Epithelial cell of proximal tubule (primary cell): ENCODE results near the gene TRABD2B. TPM values are rescaled to one million over a fixed set of nuclear protein-coding genes. Genes with fewer than 3 reads are reported as not detected.

Source experiments
- DNase-seq: peaks from one replicate; pipeline ENCODE4 v3.0.0-alpha.2; 2011; ENCODE audit warnings: low read depth
- H3K4me3 ChIP-seq: 2 replicates; pipeline ENCODE4 v1.5.1; 2011; ENCODE audit warnings: low read depth, mild to moderate bottlenecking, low read length
- total RNA-seq: library from RNA; depleted of rRNA; stranded (reverse); fragments of >200 nt; gene quantifications from 2 replicates; pipeline ENCODE4 v1.2.3, GENCODE V29; 2015
- TF ChIP-seq, protein P1 (sequence below): conservative IDR thresholded peaks from 2 replicates; pipeline ENCODE4 v1.5.1; 2012; ENCODE audit warnings: low read depth, mild to moderate bottlenecking, low read length

The TRABD2B gene
- total RNA-seq, 1 donor from 2014 or later: 0.46 TPM

DNA sequence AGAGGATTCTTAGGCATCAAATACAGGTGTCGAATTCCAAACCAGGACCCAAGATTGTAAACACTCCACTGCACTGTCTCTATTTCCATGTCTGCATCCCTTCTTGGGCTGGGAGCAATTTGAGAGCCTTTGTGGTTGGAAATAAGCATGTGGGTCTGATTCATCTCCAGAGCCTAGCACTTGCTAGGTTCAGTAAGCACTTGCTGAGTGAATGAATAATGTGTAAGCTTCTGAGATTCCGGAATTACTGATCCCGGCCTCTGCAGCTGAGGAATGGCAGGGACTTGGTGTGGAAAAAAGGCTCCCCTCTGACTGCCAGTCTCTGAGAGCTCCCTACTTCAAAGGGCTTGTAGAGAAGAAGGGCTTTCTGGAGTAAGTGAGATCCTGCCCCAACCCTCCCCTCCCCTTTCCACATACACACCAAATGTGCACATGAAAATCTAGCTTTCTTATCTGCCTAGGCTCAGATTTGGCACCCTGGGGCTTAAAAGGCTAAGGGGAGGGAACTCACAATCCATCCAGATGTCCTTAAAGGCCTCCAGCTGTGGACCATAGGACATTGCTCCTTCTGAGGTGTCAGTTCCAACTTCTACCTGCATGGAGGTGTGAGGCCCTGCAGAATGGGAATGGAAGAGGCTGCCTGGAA, 39.6 kb upstream of the TRABD2B start:
- peak overlapping the region; percentile 6 for H3K4me3 ChIP-seq
- DNase-seq: peak; percentile 97
- TF ChIP-seq, protein P1, sequence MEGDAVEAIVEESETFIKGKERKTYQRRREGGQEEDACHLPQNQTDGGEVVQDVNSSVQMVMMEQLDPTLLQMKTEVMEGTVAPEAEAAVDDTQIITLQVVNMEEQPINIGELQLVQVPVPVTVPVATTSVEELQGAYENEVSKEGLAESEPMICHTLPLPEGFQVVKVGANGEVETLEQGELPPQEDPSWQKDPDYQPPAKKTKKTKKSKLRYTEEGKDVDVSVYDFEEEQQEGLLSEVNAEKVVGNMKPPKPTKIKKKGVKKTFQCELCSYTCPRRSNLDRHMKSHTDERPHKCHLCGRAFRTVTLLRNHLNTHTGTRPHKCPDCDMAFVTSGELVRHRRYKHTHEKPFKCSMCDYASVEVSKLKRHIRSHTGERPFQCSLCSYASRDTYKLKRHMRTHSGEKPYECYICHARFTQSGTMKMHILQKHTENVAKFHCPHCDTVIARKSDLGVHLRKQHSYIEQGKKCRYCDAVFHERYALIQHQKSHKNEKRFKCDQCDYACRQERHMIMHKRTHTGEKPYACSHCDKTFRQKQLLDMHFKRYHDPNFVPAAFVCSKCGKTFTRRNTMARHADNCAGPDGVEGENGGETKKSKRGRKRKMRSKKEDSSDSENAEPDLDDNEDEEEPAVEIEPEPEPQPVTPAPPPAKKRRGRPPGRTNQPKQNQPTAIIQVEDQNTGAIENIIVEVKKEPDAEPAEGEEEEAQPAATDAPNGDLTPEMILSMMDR: no peak

DNA sequence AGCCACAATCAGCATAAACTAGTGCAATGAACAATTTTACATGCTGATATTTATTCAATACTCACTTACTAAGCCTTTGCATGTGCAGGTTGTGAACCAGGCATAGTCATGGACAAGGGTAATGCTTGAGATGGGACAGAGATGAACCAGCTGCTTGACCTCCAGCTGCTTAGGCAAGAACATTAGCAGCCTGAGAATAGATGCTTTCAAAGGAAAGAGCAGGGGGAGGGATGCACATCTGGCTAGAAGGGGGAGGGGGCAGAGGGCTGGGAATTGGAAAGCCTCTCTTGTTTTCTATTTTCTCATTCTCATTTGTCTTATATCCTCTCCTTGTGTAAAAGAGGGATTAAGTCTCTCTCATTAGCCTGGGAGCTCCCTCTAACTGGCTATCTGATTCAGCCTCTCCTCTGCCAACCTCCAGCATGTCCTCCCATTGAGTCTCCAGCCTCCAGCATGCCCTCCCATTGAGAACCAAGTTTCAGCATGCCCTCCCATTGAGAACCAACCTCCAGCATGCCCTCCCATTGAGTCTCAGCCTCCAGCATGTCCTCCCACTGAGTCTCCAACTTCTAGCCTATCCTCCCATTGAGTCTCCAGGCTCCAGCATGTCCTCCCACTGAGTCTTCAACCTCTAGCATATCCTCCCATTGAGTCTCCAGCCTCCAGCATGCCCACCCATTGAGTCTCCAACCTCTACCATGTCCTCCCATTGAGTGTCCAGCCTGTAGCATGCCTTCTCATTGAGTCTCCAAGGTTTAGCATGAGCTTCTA, 38.4 kb upstream of the TRABD2B start:
- no peak for DNase-seq
- TF ChIP-seq, protein P1: no peak
- no peak overlapping the region for H3K4me3 ChIP-seq

DNA sequence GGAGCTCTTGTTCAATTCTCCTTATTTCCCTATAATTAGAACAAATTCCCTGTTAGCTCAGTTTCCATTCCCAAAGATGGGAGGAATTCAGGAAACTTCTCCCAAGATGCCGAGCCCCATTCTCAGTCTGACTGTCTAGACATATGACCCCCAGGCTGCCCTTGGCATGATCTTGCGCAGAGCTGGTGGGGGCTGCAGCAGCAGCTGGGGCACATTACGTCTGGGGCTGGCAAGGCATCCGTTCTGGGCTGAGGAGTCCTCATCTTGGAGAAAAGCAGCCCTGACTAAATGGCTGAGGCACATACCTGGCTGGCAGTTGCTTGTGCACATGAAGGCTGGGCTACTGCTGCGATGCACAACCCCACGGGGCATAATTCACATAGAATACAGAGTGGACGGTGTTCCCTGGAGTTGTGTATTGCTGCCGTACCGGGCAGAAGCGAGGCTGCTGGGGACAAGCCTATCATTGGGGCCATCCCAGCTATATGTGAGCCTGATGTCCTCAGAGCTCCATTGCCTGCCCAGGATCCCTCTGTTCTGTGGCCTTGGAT, 36.4 kb upstream of the TRABD2B start:
- no peak overlapping the region for H3K4me3 ChIP-seq
- DNase-seq: no peak
- TF ChIP-seq, protein P1: no peak

DNA sequence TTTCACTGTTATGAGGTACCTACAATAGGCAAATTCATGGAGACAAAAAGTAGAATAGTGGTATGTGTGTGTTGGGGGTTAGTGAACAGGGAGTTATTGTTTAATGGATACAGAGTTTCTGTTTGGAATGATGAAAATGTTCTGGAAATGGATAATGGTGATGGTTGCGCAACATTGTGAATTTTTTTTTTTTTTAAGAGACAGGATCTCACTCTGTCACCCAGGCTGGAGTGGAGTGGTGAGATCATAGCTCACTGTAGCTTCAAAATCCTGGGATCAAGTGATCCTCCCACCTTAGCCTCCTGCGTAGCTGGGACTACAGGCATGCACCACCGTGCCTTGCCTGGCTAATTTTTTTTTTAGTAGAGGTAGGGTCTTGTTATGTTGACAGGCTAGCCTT, 34.5 kb upstream of the TRABD2B start:
- no peak overlapping the region for H3K4me3 ChIP-seq
- TF ChIP-seq, protein P1: no peak
- DNase-seq: peak; percentile 66

DNA sequence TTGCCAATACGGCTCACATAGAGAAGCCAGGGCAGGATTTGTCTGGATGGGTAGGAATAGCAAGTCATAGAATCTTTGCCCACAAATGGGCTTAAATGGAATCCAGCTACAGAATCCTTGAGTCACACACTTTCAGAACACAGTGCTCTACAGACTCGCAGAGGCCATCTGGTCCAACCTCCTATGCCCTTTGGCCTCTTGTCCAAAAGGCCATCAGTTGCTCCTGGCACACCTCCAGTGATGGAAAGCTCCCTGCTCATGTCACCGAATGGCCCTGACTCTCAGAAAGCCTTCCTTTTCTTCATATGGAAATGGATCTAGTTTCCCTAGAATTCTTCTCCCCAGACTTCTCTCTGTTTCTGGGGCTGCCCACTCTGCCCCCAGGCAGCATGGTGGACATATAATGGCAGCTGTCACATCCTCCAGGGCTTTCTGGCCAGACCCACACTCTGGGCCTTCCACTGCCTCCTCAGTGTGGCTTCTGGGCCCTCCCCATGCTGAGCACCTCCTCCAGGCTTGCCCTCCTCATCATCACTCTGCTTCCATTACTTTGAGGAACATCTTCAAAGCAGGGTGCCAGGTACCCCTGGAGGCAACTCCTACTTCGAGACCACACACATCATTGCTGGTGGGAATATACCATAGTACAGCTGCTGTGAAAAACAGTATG, 33.6 kb upstream of the TRABD2B start:
- no peak overlapping the region for H3K4me3 ChIP-seq
- TF ChIP-seq, protein P1: no peak
- no peak for DNase-seq

DNA sequence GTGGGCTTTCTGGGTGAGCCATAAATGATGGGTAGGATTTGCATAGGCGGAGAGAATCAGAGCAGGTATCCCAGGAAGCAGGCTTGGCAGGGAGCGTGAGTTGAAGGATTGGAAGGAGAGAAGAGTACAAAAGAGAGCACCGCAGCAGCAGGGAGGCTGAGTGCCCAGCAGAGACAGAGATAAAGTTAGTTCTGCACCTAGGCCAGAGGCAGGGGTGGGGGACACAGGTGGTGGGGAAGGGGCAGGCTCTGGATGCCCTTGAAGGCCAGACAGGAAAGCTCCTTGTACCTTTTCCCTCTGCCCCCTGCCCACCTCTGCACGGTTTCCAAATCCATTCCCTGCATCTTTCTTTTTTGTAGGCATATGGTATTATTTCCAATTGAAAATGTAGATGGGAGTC, 33.0 kb upstream of the TRABD2B start:
- no peak for DNase-seq
- TF ChIP-seq, protein P1: no peak

More for the DNA sequence above, 33.0 kb upstream of the TRABD2B start:
- H3K4me3 ChIP-seq: no peak overlapping the region
